ENCODE results near the gene CTBP1. TPM values are rescaled to one million over a fixed set of nuclear protein-coding genes. Genes with fewer than 3 reads are reported as not detected.
"Not testable (repeated sequence)": the region's sequence is repeated elsewhere in the genome, so short reads cannot be mapped to it uniquely, and the experiment has no call there.

The CTBP1 gene
- total RNA-seq (2014; rRNA removed; shearing (Covaris generic); ENCODE audit: low replicate concordance): 178 and 190 TPM in 2 replicates

DNA sequence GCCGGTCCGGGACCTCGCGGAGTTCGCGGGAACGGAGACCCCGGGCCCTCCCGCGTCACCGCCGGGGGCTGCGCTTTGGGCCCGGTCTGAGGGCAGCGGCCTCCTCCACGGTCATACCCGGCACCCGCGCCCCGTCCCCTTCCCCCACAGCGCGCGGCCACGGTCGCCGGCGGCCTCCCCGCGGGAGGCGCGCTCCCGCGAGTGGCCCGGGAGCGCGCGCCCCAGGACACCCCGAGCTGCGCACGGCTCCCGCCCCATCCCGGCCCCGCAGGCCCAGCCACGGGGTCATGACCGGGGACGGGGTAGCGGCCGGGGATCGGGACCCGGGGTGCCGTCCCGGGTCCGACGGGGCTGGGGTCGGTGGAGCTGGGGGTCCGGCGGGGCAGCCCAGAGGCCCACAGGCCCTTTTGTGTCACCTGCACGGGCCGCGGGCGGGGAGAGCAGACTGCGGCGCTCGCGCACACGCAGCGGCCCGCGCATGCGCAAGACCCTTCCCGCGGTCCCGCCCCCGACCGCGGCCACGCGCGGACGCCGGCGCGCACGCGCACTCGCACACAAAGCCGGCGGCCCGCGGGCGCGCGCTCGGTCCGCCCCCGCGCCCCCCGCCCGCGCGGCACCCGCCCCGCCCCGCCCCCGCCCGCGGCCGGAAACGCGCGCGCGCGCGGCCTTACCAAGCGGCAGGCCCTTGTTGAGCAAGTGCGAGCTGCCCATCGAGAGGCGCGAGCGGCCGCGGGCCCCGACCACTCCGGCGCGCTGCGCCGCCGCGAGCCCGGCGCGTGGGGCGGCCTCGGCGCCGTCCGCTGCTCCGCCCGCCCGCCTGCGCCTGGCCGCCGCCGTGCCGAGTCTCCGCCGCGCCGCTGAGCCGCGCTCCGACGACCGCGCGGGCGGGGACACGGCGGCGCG lies at the start of gene CTBP1:
TSS of gene CTBP1 (minus strand) at position 886 of the 903 bp plus-strand sequence. CDS start 7,799 bp downstream, outside the sequence.
- in situ Hi-C loops (cut with HindIII; ENCODE audit: low pct_unique_long_range_greater_than_20kb, low sequenced_read_pairs): no loop called here
- DNase-seq (ENCODE audit: low read depth): peak; percentile 74

DNA sequence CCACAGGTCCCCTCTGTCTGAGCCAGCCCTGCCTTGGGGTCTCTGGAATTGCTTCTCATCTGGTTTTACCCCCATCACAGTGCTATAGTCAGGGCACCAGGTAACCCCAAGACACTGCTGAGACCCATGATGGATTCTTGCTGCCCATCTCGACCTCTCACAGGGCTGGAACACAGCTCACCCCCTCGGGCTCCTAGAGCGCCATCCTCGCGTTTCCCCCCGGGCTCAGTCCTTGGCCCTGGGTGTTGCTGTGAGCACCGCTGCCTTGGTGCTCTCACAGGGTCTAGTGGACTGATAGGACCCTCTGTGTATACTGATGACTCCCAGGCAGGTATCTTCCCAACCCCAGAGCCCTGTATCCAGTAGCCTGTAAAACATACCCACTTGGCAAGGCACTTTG lies 49.5 kb upstream of the CTBP1 start:
- in situ Hi-C loops (cut with HindIII; ENCODE audit: low pct_unique_long_range_greater_than_20kb, low sequenced_read_pairs): no loop called here
- DNase-seq (ENCODE audit: low read depth): no peak

DNA sequence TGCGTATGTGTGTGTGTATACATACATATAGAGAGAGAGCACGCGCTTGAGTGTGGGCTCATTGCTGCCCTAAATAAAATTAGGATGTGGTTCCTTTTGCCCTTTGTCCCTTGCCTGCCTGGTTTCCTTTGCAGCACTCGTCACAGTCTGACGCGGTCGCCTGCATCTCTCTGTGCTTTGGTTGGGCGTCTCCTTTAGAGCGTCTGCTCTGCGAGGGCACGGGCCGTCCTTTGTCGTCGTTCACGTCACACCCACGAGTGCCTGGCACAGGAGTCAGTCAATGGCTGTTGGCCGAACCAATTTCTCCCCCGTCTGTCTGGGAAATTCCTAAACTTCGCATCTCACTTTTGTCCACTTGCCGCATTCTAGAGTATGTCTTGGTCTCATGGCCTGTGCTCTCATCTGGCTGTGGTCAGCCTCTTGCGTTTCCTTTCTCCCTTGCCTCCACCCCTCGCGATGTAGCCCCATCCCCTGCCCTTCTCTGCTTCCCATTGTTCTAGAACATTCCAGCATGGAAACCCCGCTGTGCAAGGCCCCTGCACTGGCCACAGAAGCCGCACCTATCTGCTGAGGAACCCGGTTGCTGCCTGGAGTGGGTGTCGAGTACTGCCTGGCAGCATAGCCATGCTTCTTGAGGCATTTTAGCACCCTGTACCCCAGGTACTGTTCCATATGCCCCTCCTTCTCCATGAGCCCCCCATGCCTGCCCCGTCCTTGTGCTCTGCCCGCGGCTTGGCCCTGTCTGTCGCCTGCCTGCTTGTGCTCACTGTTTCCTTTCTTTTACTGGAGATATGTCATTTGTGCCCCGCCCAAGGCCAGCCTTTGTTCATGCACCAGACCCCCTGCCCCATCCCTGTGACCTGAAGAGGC lies 48.8 kb upstream of the CTBP1 start:
- no peak for DNase-seq (ENCODE audit: low read depth)
- in situ Hi-C loops (cut with HindIII; ENCODE audit: low pct_unique_long_range_greater_than_20kb, low sequenced_read_pairs): no loop called here

DNA sequence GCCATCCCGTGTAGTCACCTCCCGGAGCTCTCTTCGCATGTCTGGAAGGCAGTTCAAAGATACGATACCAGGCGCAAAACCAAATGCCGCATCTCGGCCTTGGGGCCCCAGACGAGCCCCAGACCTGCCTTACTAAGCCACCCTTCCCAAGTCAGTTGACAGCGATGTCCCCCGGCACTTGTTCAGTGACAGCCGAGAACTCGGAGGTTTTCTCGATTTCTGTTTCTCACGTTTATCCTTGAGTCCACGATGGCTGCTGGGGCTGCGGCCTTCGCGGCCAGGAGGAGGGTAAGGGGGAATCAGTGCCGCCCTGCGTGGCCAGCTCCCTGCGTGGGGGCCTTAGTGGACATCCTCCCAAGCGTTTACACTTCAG lies 48.1 kb upstream of the CTBP1 start:
- in situ Hi-C loops (cut with HindIII; ENCODE audit: low pct_unique_long_range_greater_than_20kb, low sequenced_read_pairs): no loop called here
- DNase-seq (ENCODE audit: low read depth): no peak

DNA sequence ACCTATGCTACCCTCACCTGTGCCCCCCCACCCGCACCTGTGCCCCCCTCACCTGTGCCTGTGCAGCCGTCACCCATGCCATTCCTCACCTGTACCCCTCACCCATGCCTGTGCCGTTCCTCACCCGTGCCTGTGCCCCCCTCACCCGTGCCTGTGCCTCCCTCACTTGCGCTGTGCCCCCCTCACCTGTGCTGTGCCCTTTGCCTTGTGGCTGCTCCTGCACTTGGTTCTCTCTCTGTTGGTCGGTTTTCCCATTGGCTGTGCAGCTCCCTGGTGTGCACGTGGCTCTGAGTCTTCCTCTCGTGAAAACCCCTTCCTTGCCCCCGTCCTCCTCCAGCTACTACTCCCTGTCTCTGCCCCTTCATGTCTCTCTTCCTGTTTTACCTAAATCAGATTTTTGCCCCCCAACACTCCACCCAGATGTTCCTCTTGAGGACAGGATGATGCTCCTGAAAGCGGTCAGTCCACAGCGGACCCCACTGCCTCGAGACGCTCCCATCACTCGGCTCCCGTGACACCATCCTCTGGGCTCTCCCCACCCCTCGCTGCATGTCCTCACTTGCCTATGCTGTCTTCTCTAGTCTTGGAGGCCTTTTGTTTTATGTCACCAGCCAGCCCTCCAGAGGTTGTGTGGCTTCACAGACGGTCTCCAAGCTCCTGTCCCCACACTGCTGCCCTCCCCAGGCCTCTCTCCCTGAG lies 47.5 kb upstream of the CTBP1 start:
- in situ Hi-C loops (cut with HindIII; ENCODE audit: low pct_unique_long_range_greater_than_20kb, low sequenced_read_pairs): no loop called here
- DNase-seq (ENCODE audit: low read depth): no peak

DNA sequence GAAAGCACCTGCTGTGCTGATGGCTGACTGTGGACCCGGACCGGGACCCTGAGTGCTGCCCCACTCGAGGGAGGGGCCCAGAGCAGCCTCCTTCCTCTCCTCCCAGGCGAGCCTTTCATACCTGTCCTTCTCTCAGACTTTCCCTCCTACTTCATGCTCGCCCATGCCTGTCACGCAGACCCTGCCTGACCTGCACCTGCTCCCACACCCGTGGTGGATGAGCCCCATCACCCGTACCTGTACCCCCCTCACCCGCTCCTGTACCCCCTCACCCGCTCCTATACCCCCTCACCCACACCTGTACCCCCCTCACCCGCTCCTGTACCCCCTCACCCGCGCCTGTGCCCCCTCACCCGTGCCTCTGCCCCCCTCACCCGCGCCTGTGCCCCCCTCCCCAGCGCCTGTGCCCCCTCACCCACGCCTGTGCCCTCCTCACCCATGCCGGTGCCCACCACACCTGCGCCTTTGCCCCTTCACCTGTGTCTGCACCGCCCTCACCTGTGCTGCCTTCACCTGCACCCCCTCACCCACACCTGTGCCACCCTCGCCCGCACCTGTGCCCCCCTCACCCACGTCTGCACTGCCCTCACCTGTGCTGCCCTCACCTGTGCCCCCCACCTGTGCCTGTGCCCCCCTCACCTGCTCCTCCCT lies 46.6 kb upstream of the CTBP1 start:
- in situ Hi-C loops (cut with HindIII; ENCODE audit: low pct_unique_long_range_greater_than_20kb, low sequenced_read_pairs): no loop called here
- no peak for DNase-seq (ENCODE audit: low read depth)

DNA sequence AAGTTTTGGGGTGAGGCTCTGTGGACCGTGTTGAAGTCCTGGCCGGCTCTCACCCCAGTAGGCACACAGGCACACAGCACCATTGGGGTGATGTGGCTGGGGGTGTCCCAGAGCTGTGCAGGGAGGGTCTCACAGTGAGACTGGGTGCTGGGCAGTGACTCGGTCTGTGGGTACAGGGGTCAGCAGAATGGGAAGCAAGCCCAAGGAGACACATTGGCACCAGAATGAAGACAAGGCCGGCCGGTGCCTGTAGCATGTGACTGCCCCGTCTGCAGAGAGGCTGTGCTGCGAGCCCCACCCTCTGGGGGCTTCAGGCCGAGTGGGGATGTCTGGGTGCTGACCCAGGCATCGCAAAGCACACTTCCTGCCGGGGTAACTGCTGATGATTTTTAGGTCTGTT lies 46.0 kb upstream of the CTBP1 start:
- in situ Hi-C loops (cut with HindIII; ENCODE audit: low pct_unique_long_range_greater_than_20kb, low sequenced_read_pairs): no loop called here

DNA sequence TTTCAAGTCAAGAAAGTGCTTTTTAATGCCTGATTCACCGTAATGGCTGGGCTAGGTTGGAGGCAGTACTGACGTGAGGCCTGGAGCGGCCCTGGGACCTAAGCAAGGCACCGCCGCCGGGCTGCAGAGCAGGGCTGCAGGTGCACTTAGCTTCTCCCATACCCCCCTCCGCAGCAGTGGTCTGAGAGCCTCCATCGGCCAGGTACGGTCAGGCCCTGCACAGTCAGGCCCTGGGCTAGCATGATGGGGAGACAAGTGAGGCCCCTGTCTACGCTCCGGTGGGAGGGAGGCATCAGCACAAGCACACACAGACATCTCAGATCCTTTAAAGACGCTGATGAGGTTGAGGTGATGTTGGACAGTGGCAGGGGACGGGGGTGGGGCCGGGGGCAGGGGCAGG lies 45.5 kb upstream of the CTBP1 start:
- in situ Hi-C loops (cut with HindIII; ENCODE audit: low pct_unique_long_range_greater_than_20kb, low sequenced_read_pairs): no loop called here
- DNase-seq (ENCODE audit: low read depth): no peak

More for the DNA sequence above, 46.0 kb upstream of the CTBP1 start:
- no peak for DNase-seq (ENCODE audit: low read depth)

DNA sequence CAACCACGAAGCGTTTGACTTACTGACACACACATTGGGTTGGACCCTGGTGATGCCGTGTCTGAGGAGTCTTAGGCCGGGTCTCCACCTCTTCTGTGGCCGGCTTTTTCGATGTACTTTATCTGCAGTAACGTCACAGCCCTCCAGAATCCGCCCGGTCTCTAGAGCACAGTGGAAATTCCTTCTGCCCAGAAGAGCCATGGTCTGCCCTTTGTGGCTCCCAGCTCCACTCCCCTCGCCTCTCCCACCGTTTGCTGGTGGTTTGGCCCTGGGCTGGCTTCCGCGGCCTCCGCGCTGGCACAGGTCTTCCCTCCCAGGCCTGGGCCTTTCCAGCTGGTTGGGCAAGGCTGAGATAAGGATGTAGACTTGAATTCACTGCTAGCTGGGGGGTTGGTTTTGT lies 45.1 kb upstream of the CTBP1 start:
- no peak for DNase-seq (ENCODE audit: low read depth)
- in situ Hi-C loops (cut with HindIII; ENCODE audit: low pct_unique_long_range_greater_than_20kb, low sequenced_read_pairs): no loop called here

DNA sequence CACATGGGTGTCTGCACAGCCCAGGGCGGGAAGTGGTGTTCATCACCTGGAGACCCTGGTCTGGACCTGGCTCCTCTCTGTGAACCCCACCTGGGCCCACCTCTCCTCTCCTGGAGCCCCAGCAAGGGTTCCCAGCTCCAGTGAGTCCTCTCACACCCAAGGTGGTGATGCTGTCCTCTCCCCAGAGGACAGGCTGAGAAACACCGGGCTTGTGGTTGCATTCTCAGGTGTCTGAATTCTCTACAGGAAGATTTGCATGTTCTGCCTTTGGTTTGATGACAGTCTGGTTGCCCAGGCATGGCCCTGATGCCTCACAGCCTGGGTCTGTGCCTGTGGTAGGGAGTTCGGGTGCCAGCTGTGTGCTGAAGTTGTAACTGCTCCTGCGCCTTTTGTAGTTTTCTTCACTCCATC lies 44.6 kb upstream of the CTBP1 start:
- in situ Hi-C loops (cut with HindIII; ENCODE audit: low pct_unique_long_range_greater_than_20kb, low sequenced_read_pairs): no loop called here
- DNase-seq (ENCODE audit: low read depth): no peak

DNA sequence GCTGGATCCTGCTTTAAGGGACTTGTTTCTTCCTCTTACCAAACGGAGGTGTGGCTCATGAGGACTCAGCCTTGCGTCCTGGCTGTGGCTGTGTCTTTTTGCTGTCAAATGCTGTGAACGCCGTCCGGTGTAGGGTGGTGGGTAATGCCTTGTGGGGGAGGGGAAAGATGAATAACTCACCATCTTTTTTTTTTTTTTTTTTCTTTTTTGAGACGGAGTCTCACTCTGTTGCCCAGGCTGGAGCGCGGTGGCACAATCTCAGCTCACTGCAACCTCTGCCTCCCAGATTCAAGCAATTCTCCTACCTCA lies 43.7 kb upstream of the CTBP1 start:
- in situ Hi-C loops (cut with HindIII; ENCODE audit: low pct_unique_long_range_greater_than_20kb, low sequenced_read_pairs); DNase-seq (ENCODE audit: low read depth): not testable (repeated sequence)

DNA sequence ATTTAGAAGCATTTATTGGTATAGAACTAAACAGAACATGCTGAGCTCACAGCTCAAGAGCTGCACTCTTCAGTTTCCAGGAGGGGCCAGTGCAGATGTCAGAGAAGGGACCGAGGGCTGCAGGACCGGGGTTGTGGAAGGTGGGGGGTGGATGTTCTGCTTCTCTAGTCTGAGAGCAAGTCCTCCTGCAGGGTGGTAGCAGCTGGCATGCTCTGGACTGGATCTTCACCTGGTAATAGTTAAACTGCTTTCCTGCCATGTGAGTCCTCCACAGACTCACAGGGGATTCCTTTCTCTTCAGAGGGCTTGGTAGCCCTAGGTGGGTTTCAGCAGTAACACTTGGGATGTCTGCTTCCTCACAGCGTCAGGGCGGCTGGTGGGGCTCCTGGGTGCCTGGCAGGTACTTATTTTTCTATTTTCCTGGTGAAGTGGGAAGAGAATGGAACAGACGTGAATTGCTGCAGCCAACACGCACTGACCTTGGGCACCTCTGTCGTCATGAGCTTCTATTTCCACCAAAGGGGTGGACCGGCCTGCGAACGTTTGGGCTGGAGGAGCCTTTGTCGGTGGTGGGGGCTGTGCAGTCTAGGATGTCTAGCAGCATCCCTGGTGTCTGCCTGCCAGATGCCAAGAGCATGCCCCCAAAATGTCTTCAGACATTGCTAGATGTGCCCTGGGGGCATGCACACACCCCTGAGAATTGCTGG lies 43.2 kb upstream of the CTBP1 start:
- in situ Hi-C loops (cut with HindIII; ENCODE audit: low pct_unique_long_range_greater_than_20kb, low sequenced_read_pairs): no loop called here
- no peak for DNase-seq (ENCODE audit: low read depth)

DNA sequence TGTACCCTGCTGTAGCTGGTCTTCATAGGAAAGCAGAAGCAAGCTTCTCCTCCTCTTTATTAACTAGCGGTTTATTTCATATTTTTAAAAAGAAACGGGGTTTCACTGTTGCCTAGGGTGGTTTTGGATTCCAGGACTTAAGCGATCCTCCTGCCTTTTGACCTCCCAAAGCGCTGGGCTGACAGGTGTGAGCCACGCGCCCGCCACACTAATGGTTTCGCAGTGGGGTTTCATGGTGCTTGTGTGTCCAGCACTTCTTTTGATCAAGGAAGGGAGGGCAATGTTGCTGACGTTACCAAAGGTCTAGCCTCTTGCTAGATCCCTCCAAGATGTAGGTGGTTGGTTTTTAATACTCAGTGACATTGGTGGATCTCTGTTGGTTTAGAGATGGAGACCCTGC lies 42.2 kb upstream of the CTBP1 start:
- DNase-seq (ENCODE audit: low read depth): no peak
- in situ Hi-C loops (cut with HindIII; ENCODE audit: low pct_unique_long_range_greater_than_20kb, low sequenced_read_pairs): no loop called here

DNA sequence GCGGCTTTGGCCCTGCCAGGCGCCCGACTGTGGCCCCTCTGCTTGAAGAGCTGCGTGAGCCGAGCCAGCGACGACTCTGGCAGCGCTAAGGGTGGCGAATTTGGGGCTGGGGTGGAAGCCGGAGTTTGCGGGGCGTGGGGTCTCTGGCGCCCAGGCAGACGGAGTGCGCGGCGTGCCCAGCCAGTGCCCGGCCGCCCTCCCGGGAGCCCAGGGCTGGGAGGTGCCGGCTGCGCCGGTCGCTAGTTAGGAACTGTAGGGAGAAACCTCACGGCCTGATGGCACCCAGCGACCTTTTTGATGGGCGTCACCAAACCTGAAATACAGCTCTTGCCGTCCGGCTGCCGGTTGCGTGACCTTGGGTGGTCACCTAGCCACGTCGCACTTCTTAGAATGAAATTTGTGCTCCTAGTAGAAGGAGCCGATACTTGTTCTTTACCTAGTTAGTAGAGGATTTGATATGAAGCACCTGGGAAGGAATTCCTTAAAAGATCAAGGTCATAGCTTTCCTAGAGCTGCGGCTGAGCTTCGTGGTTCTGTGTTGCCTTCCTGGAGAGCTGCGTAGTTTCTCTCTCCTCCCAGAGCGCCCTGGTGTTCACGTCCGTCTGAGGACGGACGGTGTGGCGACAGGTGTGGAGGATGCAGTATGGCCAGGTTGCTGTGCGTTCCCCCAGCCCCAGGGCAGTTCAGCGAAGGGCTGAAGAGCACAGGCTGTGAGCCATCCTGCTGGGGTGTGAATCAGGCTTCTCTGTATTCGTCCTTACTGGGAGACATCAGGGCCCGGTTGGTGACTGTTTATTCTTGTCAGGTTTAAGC lies 41.4 kb upstream of the CTBP1 start:
- DNase-seq (ENCODE audit: low read depth): no peak
- in situ Hi-C loops (cut with HindIII; ENCODE audit: low pct_unique_long_range_greater_than_20kb, low sequenced_read_pairs): no loop called here

DNA sequence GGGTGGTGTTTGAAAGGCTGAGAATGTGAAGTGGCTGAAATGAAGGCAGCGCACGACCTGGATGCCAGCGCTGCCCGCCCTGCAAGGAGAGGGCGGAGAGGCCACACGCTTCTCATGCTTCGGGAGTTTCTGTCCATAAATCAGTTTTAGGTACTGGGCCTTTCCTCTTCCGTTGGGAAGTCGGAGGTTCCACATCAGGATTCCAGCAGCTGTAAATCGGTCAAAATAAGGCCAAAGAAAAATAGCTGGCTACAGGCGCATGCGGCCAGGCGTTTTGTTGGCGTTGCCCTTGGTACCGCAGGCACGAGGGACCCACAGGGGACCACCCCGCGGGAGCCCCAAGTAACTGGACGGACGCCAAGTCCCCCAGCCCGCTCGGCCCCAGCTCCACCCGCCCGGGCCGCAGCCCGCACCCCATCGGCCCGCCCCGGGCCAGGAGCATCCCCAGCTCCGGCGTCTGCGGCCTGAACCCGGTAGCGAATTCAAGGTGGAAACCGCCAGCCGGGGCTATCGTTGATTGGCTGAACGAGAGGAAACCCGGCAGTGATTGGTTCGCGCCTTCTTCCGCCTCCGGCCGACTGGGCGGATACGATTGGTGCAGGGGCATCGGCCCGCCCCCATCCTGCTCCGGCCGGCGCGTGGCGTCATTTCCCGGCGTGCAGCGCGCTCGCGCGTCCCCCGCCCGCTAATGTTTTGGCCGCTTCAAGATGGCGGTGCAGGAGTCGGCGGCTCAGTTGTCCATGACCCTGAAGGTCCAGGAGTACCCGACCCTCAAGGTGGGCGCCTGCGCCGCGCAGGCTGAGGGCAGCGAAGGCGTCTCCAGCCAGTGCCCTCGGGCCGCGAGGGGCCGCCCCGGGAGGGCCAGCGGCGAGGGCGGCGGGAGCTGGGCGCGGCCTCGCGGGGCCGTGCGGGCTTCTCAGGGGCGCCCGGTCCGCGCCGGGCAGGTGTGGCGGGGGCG lies 40.6 kb upstream of the CTBP1 start, which contains the start of gene MAEA:
TSS of gene MAEA (plus strand) at position 685 of the 958 bp plus-strand sequence. CDS start at position 708, 23 bp downstream.
- peak; percentile 94 for DNase-seq (ENCODE audit: low read depth)
- in situ Hi-C loops (cut with HindIII; ENCODE audit: low pct_unique_long_range_greater_than_20kb, low sequenced_read_pairs): no loop called here

DNA sequence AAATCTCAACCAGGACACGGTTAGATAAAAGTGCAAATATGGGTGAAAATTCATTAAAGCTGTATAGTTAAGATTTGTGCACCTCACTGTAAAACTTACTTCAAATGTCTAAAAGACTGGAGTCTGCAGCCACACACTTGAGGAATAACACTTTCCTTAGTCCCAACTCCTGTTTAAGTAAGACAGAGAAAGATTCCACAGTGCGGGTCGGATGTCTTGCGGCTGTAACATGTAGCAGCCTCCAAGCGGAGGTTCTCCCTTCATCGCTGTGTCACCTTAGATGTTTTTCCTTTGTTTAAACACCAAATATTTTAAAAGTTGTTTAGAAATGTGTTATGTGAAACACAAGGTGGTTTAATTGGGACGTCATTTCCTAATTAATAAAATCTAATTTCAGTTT lies 39.9 kb upstream of the CTBP1 start:
- in situ Hi-C loops (cut with HindIII; ENCODE audit: low pct_unique_long_range_greater_than_20kb, low sequenced_read_pairs): no loop called here
- DNase-seq (ENCODE audit: low read depth): no peak

Measured in Caki2 (cell line).